ENCODE data around the gene NRBP1.

DNA sequence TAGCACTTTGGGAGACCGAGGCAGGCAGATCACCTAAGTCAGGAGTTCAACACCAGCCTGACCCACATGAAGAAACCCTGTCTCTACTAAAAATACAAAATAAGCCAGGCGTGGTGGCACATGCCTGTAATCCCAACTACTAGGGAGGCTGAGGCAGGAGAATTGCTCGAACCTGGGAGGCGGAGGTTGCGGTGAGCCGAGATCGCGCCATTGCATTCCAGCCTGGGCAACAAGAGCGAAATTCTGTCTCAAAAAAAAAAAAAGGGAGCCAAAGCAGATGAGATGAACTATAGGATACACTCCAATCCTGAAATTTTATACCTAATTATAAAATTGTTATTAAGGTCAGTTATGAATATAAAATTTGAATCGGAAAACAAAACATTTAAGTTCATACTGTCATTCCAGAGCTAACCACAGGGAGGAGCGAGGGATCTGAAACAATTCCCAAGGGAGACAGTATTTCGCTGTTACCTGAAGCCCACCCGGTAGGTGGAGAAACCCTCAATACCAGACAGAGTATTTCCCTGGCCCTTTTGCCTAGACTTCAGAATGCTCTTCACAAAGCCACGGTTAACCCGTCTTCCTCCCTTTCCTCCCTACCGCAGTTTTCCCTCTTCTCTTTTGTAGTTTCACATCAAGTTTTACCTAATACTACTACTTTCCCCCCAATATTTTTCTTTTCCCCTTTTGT, 20.5 kb upstream of the NRBP1 start:
- peak; percentile 53 to 73 (median 56) for TF ChIP-seq CTCF (IDR thresholded peaks at IDR 0.05)
- no peak for TF ChIP-seq POLR2A (IDR thresholded peaks at IDR 0.05)
- no peak for TF ChIP-seq POLR2AphosphoS5 (IDR thresholded peaks at IDR 0.05)
